ENCODE data around the gene RELA. TPM values are rescaled to one million over a fixed set of nuclear protein-coding genes. Genes with fewer than 3 reads are reported as not detected.
"Not testable (repeated sequence)": the region's sequence is repeated elsewhere in the genome, so short reads cannot be mapped to it uniquely, and the experiment has no call there.

Gene RELA
- 92.6 TPM for polyA plus RNA-seq (2013, experiment 1 of 2; ENCODE audit: insufficient read length)
- 66.3 TPM for polyA plus RNA-seq (2013, experiment 2 of 2; ENCODE audit: insufficient read length)

GRCh38 chr11:65662799-65663638, at the start of gene RELA:
TSS of gene RELA (minus strand) at chr11:65662916. CDS start at chr11:65662832, 84 bp downstream.
- DNase-seq = peak; percentile 96

DNA sequence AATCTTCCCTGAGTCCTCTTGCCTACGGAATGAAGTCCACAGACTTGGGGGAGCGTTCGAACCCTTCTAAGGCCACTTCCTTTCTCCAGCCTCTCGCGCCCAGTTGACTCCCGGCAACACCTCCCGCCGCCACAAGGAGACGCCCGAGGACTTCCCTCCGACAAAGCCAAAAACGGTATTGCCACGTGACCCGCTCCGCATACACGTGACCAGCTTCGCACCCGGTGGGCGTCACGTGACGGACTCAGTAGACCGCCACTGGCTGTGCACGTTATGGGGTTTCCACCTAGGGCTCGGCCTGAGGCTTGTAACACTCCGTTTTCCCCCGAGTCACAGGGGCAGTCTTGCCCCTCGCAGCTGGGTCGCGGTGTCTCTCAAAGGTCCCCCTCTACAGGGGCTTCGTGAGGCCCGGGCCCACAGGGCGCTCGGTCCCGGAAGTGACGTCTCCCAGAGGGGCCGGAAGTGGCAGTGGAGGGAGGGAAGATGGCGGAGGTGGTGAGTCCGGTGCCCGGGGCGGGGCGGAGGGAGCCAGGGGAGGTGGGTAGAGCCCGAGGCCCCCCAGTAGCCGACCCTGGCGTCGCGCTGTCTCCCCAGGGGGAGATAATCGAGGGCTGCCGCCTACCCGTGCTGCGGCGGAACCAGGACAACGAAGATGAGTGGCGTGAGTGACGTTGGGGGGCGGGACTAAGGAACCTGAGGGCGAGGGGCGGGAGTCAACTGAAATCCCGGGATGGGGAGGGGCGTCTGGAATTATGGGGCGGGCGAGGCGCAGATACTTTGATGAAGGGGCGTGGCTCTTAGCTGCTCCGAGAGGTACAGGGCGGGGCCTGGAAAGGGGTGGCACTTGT, 49.3 kb upstream of the RELA start, which contains the start of gene KAT5:
Gene KAT5 (plus strand): TSS at position 468 of the 848 bp plus-strand sequence. CDS start 16 bp downstream, at position 484.
- peak; percentile 98 for DNase-seq

GRCh38 chr11:65710421-65710820, 47.7 kb upstream of the RELA start:
- DNase-seq = peak; percentile 62

GRCh38 chr11:65709661-65710060, 46.9 kb upstream of the RELA start:
- peak; percentile 18 for DNase-seq

GRCh38 chr11:65708451-65708850, 45.7 kb upstream of the RELA start:
- no peak for DNase-seq

GRCh38 chr11:65707002-65707401, 44.3 kb upstream of the RELA start:
- not testable (repeated sequence) for DNase-seq

DNA sequence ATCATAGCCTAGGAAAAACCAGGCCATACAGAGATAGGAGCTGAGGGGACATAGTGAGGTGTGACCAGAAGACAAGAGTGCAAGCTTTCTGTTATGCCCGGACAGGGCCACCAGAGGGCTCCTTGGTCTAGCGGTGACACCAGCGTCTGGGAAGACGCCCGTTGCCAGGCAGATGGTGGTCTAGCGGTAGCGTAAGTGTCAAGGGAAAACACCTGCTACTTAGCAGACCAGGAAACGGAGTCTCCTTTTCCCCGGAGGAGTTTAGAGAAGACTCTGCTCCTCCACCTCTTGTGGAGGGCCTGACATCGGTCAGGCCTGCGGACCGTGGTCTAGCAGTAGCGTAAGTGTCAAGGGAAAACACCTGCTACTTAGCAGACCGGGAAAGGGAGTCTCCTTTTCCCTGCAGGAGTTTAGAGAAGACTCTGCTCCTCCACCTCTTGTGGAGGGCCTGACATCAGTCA, 43.6 kb upstream of the RELA start:
- peak; percentile 39 for DNase-seq

GRCh38 chr11:65703846-65704245, 41.1 kb upstream of the RELA start:
- DNase-seq = no peak

DNA sequence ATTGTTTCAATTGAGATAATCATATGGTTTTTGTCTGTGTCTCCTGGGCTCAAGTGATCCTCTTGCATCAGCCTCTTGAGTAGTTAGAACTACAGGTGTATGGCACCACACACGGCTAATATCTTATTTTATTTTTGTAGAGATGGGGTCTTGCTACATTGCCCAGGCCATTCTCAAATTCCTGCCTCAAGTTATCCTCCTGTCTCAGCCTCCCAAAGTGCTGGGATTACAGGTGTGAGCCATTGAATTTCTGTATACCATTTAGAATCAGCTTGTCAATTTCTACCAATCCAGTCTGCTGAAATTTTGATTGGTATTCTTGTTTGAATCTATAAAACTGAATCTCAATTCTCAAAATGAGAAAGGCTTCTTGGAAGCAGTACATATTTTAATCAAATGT, 39.0 kb upstream of the RELA start:
- no peak for DNase-seq

- no peak for DNase-seq
These were observed 37.7 kb upstream of the RELA start for GRCh38 chr11:65700399-65700798.

- DNase-seq = no peak
These were observed 36.6 kb upstream of the RELA start for GRCh38 chr11:65699306-65699705.

GRCh38 chr11:65698205-65698604, 35.5 kb upstream of the RELA start:
- no peak for DNase-seq

DNA sequence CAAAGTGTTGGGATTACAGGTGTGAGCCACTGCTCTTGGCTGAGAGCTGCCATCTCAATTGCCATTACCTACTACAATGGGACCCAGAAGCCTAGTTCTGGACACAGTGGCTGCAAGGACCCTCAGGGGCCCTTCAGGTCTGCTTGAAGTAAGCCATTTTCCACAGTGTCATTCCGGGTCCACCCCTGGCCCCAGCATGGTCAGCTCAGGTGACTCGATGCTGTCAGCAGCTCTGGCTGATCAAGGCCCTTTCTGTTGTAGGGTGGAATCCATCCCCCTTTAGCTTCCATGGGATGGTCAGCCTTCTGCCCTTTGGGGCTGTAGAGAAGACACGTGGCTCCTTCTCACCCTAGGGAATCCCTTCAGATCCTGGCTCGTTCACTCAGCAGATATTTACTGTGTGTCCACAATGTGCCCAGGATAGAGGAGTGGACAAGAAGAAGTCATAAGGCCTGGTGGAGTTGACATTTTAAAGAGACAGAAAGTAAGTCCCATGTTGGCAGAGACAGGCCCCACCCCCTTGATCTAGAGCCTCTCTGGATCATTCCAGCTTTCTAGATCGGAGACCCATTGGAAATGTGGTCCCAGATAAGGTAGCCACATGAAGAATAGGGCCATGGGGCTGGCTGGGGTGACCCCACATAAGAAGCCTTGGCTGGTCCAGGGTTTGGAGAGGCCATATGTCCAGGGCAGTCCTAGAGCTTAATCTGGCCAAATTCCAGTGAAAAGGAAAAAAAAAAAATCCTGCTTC, 34.3 kb upstream of the RELA start:
- DNase-seq = no peak

DNA sequence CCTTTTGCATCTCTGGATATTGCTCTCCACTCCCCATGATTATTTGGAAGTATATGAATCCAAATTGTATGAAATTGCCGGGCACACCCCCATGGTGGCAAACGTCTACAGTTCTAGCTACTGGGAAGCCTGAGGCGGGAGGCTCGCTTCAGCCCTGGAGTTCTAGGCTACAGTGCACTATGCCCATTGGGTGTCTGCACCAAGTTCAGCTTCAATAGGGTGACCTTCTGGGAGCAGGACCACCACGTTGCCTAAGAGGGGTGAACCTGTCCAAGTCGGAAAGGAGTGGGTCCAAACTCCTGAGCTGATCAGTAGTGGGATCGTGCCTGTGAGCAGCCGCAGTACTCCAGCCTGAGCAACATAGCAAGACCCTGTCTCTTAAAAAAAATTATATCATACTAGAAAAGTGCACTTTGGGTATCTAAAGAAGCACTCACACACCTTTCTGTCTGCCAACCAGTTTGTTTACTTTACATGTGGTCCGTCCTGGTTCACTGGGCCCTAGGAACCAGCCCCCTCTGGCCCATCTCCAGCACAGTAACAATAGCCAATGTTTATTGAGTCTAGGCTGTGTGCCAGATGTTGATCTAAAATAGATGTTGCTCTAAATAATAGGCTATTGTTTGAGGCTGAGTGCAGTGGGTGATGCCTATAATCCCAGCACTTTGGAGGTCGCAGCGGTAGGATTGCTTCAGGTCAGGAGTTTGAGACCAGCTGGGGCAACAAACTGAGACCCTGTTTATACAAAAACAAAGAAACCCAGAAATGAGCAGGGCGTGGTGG, 32.9 kb upstream of the RELA start:
- no peak for DNase-seq

- DNase-seq = no peak
These were observed 29.7 kb upstream of the RELA start for GRCh38 chr11:65692367-65692766.

- DNase-seq = not testable (repeated sequence)
These were observed 29.1 kb upstream of the RELA start for GRCh38 chr11:65691847-65692246.

DNA sequence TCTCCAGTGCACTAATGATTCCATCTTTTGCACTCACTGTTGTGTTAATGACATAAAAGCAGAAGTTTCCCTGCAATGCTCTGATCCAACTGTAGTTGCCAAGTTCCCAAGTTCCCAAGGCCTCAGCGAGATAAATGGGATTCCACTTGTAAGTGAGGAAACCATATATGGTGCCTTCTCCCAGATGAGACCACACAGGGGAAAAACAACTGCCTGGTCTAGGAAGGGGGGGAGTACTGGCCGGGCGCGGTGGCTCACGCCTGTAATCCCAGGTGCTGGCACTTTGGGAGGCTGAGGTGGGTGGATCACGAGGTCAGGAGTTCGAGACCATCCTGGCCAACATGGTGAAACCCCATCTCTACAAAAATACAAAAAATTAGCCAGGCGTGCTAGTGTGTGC, 23.3 kb upstream of the RELA start:
- no peak for DNase-seq

- not testable (repeated sequence) for DNase-seq
These were observed 20.8 kb upstream of the RELA start for GRCh38 chr11:65683480-65683879.

GRCh38 chr11:65680192-65680743, 17.6 kb upstream of the RELA start:
- DNase-seq = no peak

- no peak for DNase-seq
These were observed 10.3 kb upstream of the RELA start for GRCh38 chr11:65672982-65673381.

GRCh38 chr11:65672180-65672860, 9.6 kb upstream of the RELA start:
- no peak for DNase-seq
